ENCODE measurements around the gene IPO4. TPM values are rescaled to one million over a fixed set of nuclear protein-coding genes. Genes with fewer than 3 reads are reported as not detected.

IPO4 gene
- total and polyA plus RNA-seq, 2 of the 4 experiments (the other 2 are of a cell fraction): 37.6 to 39.4 TPM

- Histone ChIP-seq H3K14ac (replicated peaks; ENCODE audit: low read depth, low read length) (no peak overlapping the region), H2BK5ac (ENCODE audit: low read depth, low read length, poor library complexity, severe bottlenecking) (no peak overlapping the region), H2AFZ (replicated peaks; ENCODE audit: low read length, poor library complexity) (no peak overlapping the region), H3K56ac (ENCODE audit: extremely low read depth, insufficient read depth, low read length) (no peak overlapping the region), H3K9ac (ENCODE audit: low read depth, low read length) (no peak overlapping the region), H2BK15ac (ENCODE audit: low read depth, low read length) (no peak overlapping the region), H2BK120ac (ENCODE audit: low read depth, low read length) (no peak overlapping the region), H2BK20ac (ENCODE audit: low read depth, low read length) (no peak overlapping the region), H4K8ac (ENCODE audit: low read depth in 2 of 2, low read length in 2 of 2) (no peak overlapping the region), H4K91ac (ENCODE audit: insufficient read depth, low read depth, low read length) (no peak overlapping the region), H3K36me3 (ENCODE audit: control insufficient read depth, insufficient read depth, low read length) (peaks cover 54% of the 10 kb centered on the region), H4K5ac (ENCODE audit: low read depth, low read length) (no peak overlapping the region), H3K4me2 (ENCODE audit: low read depth, low read length) (no peak overlapping the region), H3K9me3 (ENCODE audit: control insufficient read depth, insufficient read depth, low read length) (no peaks in the 10 kb centered on the region), H3K23ac (ENCODE audit: low read depth, low read length) (no peak overlapping the region), H4K20me1 (ENCODE audit: insufficient read depth, low read length) (no peaks in the 10 kb centered on the region), H3K4ac (ENCODE audit: low read depth, low read length) (no peak overlapping the region), H3K9me1 (ENCODE audit: insufficient read depth, low read length) (peaks cover 18% of the 10 kb centered on the region), H3K18ac (ENCODE audit: low read depth, low read length) (no peak overlapping the region), H3K4me1 (ENCODE audit: control insufficient read depth, insufficient read depth, low read length) (peaks cover 4% of the 10 kb centered on the region), H3K27ac (ENCODE audit: insufficient read depth, low read length) (no peak overlapping the region), H3K79me1 (ENCODE audit: low read depth in 1 of 2, low read length in 2 of 2) (peaks cover 17 to 59% of the 10 kb centered on the region in 2 experiments), H2AK9ac (replicated peaks; ENCODE audit: low read depth, low read length, poor library complexity) (peak overlapping the region; percentile 99), H2AK5ac (ENCODE audit: low read depth, low read length) (no peak overlapping the region), H3K27me3 (ENCODE audit: control insufficient read depth, insufficient read depth, low read length) (no peaks in the 10 kb centered on the region), H3K4me3 (ENCODE audit: insufficient read depth, low read depth, low read length) (no peak overlapping the region)
- TF ChIP-seq POLR2A (IDR thresholded peaks at IDR 0.05; ENCODE audit: low read depth, low read length) (no peak), NFE2L2 (IDR thresholded peaks at IDR 0.05; ENCODE audit: low read depth, low read length) (no peak), CTCF (conservative IDR thresholded peaks at IDR 0.05; ENCODE audit: low read depth, low read length) (no peak), FOS (IDR thresholded peaks at IDR 0.05; ENCODE audit: low read depth, low read length) (no peak), ELK1 (IDR thresholded peaks at IDR 0.05; ENCODE audit: borderline replicate concordance, low read depth, low read length) (no peak), RCOR1 (IDR thresholded peaks at IDR 0.05; ENCODE audit: insufficient replicate concordance, low read length) (no peak), USF2 (IDR thresholded peaks at IDR 0.05; ENCODE audit: low read depth, low read length) (no peak), CEBPB (IDR thresholded peaks at IDR 0.05; ENCODE audit: low read depth, low read length) (no peak), BHLHE40 (IDR thresholded peaks at IDR 0.05; ENCODE audit: low read depth, low read length) (no peak), MAFK (IDR thresholded peaks at IDR 0.05; ENCODE audit: low read depth, low read length) (no peak), RFX5 (IDR thresholded peaks at IDR 0.05; ENCODE audit: low read depth, low read length) (no peak), RAD21 (IDR thresholded peaks at IDR 0.05; ENCODE audit: low read length) (no peak), MAZ (IDR thresholded peaks at IDR 0.05; ENCODE audit: borderline replicate concordance, low read depth, low read length) (no peak), SMC3 (IDR thresholded peaks at IDR 0.05; ENCODE audit: low read depth, low read length) (no peak), MXI1 (IDR thresholded peaks at IDR 0.05; ENCODE audit: borderline replicate concordance, low read depth, low read length) (no peak), CHD1 (IDR thresholded peaks at IDR 0.05; ENCODE audit: low read depth, low read length) (no peak)
- no peak for ATAC-seq (ENCODE audit: low read depth)
- intact Hi-C loops (cut with micrococcal nuclease) (no loop called here), in situ Hi-C loops (cut with MboI; ENCODE audit: low sequenced_read_pairs) (no loop called here), dilution Hi-C loops (cut with HindIII; ENCODE audit: low sequenced_read_pairs, unreplicated experiment) (no loop called here)
- no peak for DNase-seq
- POLR2A ChIA-PET (ENCODE audit: unreplicated experiment): no interaction called here
- 100% methylated on average over 3 of the region's 10 CpGs; no CpG with 5 or more reads in 1 of the 2 experiments for WGBS, 2 experiments (ENCODE audit: extremely low coverage in 2 of 2, insufficient read length in 1 of 2)
- no TSS peak for BruUV-seq (replicated peaks)
- CTCF ChIA-PET: no interaction called here
These were observed 1.6 kb downstream of the IPO4 start for GRCh38 chr14:24186831-24187538.
